Stimulated activated CD8-positive, alpha-beta memory T cell treated with anti-CD3 and anti-CD28 coated beads, Interleukin-12 subunit alpha, Interleukin-12 subunit beta, amount 100 ng/mL, for 24 hours (primary cell): Measurements from ENCODE around the gene ANKRD24.
"Not testable (repeated sequence)": the region's sequence is repeated elsewhere in the genome, so short reads cannot be mapped to it uniquely, and the experiment has no call there.

Experiments used
- DNase-seq: peaks from one replicate; pipeline ENCODE4 v3.0.0-alpha.2; 2020; ENCODE audit errors: extremely low read depth

The ANKRD24 gene

GRCh38 chr19:4230237-4230636 lies 47.7 kb downstream of the ANKRD24 start:
- DNase-seq = not testable (repeated sequence)

DNA sequence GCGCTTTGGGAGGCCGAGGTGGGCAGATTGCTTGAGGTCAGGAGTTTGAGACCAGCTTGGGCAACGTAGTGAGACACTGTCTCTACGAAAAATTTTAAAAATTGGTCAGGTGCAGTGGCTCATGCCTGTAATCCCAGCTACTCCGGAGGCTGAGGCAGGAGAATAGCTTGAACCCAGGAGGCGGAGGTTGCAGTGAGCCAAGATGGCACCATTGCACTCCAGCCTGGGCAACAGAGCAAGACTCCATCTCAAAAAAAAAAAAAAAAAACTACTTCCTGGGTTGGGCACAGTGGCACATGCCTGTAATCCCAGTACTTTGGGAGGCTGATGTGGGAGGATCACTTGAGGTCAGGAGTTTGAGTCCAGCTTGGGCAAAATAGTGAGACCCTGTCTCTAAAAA lies 49.0 kb downstream of the ANKRD24 start:
- not testable (repeated sequence) for DNase-seq

DNA sequence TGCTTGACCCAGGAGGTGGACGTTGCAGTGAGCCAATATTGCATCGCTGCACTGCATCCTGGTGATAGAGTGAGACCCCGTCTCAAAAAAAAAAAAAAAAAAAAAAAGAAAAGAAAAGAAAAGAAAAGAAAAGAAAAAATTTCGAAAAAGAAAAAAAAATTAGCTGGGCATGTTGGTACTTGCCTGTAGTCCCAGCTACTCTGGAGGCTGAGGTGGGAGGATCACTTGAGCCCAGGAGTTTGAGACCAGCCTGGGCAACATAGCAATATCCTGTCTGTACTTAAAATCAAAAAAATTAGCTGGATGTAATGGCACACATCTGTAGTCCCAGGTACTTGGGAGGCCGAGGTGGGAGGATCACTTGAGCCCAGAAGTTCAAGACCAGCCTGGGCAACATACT lies 49.6 kb downstream of the ANKRD24 start:
- not testable (repeated sequence) for DNase-seq

DNA sequence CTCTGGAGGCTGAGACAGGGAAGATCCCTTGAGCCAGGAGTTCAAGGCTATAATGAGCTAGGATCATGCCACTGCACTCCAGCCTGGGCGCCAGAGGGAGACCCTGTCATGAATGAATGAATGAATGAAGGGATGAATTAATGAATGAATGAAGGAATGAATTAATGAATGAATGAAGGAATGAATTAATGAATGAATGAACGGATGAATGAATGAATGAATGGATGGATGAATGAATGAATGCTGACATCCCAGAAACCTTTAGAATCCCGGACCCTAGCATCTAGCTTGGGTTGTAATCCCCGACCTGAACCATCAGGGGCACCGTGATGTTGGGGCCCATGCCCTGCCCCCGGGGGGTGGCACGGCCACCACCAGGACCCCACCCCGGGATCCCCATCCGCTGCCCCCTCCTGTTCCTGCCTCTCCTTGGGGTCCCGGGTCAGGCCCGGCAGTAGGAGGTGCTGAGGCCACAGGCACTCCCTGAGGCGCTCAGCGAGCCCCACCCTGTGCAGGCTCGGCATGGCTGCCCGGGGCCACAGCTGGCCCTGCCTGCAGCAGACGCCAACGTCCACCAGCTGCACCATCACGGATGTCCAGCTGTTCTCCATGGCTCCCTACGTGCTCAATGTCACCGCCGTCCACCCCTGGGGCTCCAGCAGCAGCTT lies 50.3 kb downstream of the ANKRD24 start:
- DNase-seq = no peak

DNA sequence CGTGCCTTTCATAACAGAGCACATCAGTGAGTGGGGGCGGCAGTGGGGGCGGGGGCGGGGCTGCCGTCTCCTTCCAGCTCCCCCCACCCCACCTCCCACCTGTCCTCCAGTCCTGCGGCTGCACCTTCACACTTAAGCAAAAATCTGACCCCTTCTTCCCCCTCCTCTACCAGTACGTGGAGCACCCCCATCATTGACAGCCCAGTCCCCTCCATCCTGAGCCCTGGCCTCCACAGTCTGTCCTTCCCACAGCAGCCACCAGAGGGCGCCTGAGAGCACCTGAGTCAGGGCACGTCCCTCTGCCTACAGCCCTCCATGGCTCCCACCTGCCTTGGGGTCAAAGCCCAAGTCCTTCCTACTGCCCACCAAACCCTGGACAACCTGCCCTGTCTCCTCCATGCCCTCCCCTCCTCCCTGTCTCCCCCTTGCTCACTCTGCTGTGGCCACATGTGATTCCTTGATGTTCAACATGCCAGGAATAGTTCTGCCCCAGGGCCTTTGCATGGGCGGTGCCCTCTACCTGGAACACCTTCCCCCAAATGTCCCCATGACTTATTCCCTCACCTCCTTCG lies 50.9 kb downstream of the ANKRD24 start:
- peak; percentile 39 for DNase-seq

GRCh38 chr19:4234142-4234861 lies 51.8 kb downstream of the ANKRD24 start:
- DNase-seq = no peak

DNA sequence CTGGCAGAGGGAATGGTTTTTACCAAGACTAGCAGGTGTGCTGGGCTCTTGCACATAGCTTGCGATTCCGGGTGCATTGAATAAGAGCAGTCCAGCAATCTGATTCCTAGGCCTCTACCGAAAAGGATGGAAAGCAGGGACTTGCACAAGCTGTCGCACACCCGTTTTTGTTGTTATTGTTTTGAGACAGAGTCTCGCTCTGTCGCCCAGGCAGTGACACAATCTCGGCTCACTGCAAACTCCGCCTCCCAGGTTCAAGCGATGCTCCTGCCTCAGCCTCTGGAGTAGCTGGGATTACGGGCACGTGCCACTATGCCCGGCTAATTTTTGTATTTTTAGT lies 52.3 kb downstream of the ANKRD24 start:
- no peak for DNase-seq

GRCh38 chr19:4237510-4237909 lies 55.0 kb downstream of the ANKRD24 start:
- DNase-seq = not testable (repeated sequence)

DNA sequence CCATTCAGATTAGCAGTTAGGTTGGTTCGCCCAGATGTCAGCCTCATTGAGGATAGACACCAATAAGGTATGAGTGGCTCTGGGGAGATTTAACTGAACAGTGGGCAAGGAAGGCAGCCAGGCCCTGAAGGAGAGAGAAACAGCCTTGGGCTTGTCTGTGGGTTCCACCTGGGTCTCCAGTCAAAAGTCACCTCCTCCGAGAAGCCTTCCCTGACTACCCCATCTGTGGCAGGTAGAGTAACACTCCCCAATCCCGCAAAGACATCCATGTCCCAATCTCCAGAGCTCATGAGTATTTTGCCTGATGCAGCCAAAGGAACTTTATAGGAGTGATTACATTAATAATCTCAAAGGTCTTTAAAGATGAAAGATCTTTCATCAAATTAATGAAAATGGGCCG lies 56.3 kb downstream of the ANKRD24 start:
- DNase-seq = no peak

- DNase-seq = no peak
Measured at GRCh38 chr19:4241824-4242430, 59.4 kb downstream of the ANKRD24 start.

DNA sequence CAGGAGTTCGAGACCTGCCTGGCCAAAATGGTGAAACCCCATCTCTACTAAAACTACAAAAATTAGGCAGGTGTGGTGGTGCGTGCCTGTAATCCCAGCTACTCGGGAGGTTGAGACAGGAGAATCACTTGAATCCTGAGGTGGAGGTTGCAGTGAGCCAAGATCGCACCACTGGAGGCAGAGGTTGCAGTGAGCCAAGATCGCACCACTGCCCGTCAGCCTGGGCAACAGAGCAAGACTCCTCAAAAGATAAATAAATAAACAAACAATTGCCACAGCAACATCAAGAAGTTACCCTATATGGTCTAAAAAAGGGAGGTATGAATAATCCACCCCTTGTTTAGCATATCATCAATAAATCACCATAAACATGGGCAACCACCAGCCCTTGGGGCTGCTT lies 63.4 kb downstream of the ANKRD24 start:
- not testable (repeated sequence) for DNase-seq

- DNase-seq = peak; percentile 96
Measured at GRCh38 chr19:4246767-4247593, 64.5 kb downstream of the ANKRD24 start, which contains the start of gene YJU2. Gene YJU2, plus strand, starts transcription at chr19:4247080. Its CDS starts 67 bp downstream, at chr19:4247147.

GRCh38 chr19:4256563-4256962 lies 74.1 kb downstream of the ANKRD24 start:
- DNase-seq = no peak

DNA sequence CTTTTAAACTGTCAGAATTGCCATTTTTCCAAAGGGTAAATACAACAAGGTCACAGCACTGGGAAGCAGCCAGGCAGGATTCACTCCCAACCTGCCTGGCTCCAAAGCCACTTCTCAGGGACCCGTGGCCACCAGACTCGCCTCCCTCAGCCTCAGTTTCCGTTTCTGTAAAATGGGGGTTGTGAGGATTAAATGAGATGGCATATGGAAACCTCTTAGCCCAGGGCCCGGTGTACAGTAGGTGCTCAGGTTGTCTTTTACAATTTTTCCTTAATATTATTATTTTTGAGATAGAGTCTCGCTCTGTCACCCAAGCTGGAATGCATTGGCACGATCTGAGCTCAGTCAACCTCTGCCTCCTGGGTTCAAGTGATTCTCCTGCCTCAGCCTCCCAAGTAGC lies 74.5 kb downstream of the ANKRD24 start:
- no peak for DNase-seq

GRCh38 chr19:4258181-4258580 lies 75.7 kb downstream of the ANKRD24 start:
- no peak for DNase-seq

DNA sequence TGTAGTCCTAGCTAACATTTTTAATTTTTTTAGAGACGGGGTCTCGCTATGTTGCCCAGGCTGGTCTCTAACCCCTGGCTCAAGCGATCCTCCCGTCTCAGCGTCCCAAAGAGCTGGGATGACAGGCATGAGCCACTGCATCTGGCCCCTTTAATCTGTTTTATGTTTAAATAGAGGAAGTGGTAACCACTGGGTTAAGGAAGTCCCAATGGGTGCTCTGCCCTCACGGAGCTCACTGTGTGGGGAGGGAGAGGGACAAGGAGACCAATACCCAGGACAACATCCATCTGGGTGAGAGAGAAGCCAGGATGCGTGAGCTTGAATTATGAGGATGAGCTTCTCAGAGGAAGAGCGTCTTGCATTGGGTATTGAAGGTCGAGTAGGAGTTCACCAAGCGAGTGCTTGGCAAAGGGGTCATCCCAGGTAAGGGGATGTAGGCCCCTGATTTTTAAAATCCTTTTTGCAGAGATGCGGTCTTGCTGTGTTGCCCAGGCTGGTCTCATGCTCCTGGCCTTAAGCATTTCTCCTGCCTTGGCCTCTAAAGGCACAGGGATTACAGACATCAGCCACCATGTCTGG lies 78.2 kb downstream of the ANKRD24 start:
- no peak for DNase-seq

GRCh38 chr19:4264812-4265211 lies 82.3 kb downstream of the ANKRD24 start:
- no peak for DNase-seq

- no peak for DNase-seq
Measured at GRCh38 chr19:4266253-4267000, 83.9 kb downstream of the ANKRD24 start.

- DNase-seq = no peak
Measured at GRCh38 chr19:4267101-4267900, 84.8 kb downstream of the ANKRD24 start.
